ENCODE results near the gene ADAM12. TPM values are rescaled to one million over a fixed set of nuclear protein-coding genes. Genes with fewer than 3 reads are reported as not detected.
A peak's percentile ranks its signal among the peaks of the same experiment; 100 is the strongest.

The ADAM12 gene
- polyA plus RNA-seq, 3 donors, result 0.05 TPM; not detected in 2

DNA sequence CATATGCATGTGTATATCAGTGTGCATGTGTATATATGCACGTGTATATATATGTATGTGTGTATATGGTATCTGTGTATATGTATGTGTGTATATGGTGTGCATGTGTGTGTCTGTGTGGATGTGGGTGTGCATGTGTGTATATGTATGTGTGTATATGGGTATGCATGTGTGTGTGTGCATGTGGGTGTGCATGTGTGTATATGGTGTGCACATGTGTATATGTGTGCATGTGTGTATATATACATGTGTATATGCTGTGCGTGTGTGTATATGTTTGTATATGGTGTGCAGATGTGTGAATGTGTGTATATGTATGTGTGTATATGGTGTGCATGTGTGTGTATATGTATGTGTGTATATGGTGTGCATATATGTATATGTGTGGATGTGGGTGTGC, 245.2 kb downstream of the ADAM12 start:
- Histone ChIP-seq H3K9me3 (replicated peaks in 1 of 2; ENCODE audit: control insufficient read depth in 1 of 2, insufficient read depth in 1 of 2, low read length in 2 of 2) (no peaks in the 10 kb centered on the region), H3K27me3 (ENCODE audit: control insufficient read depth in 2 of 2, insufficient read depth in 2 of 2, low read length in 2 of 2) (no peaks in the 10 kb centered on the region), H3K27ac (ENCODE audit: low read depth in 1 of 2, low read length in 2 of 2) (no peak overlapping the region), H3K4me2 (replicated peaks; ENCODE audit: extremely low read depth, low read length, poor library complexity, severe bottlenecking) (no peak overlapping the region), H3K4me3 (replicated peaks in 1 of 3; ENCODE audit: low read depth in 2 of 3, low read length in 3 of 3) (no peak overlapping the region), H4K20me1 (ENCODE audit: insufficient read depth, low read length) (no peaks in the 10 kb centered on the region), H3K4me1 (ENCODE audit: control insufficient read depth in 1 of 2, insufficient read depth in 2 of 2, low read length in 2 of 2) (peaks cover 9 to 19% of the 10 kb centered on the region in 2 donors), H3K9ac (ENCODE audit: insufficient read depth, low read length, poor library complexity, severe bottlenecking) (no peak overlapping the region), H3K79me2 (ENCODE audit: insufficient read depth, low read length) (no peaks in the 10 kb centered on the region), H2AFZ (ENCODE audit: insufficient read depth, low read depth, low read length, poor library complexity, severe bottlenecking) (no peak overlapping the region), H3K36me3 (replicated peaks in 1 of 2; ENCODE audit: control insufficient read depth in 1 of 2, insufficient read depth in 2 of 2, low read length in 2 of 2) (no peaks in the 10 kb centered on the region)
- DNase-seq, result no peak
- no peak overlapping the region for H3K4me3 Mint-ChIP-seq
- H3K27ac Mint-ChIP-seq, result no peak overlapping the region
- TF ChIP-seq, protein P1, sequence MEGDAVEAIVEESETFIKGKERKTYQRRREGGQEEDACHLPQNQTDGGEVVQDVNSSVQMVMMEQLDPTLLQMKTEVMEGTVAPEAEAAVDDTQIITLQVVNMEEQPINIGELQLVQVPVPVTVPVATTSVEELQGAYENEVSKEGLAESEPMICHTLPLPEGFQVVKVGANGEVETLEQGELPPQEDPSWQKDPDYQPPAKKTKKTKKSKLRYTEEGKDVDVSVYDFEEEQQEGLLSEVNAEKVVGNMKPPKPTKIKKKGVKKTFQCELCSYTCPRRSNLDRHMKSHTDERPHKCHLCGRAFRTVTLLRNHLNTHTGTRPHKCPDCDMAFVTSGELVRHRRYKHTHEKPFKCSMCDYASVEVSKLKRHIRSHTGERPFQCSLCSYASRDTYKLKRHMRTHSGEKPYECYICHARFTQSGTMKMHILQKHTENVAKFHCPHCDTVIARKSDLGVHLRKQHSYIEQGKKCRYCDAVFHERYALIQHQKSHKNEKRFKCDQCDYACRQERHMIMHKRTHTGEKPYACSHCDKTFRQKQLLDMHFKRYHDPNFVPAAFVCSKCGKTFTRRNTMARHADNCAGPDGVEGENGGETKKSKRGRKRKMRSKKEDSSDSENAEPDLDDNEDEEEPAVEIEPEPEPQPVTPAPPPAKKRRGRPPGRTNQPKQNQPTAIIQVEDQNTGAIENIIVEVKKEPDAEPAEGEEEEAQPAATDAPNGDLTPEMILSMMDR (IDR thresholded peaks at IDR 0.05), result no peak
- H3K9me3 Mint-ChIP-seq, result peaks cover 0 to 7% (median 3%) of the 10 kb centered on the region in 7 donors
- WGBS (ENCODE audit: insufficient coverage), result 92% methylated on average over 2 of the region's 2 CpGs
- H3K27me3 Mint-ChIP-seq (ENCODE audit: low read depth in 3 of 3), result peaks cover 0 to 2% (median 2%) of the 10 kb centered on the region in 3 donors
- H3K4me1 Mint-ChIP-seq, result peaks cover 9% of the 10 kb centered on the region
- no peaks in the 10 kb centered on the region for H3K36me3 Mint-ChIP-seq
- intact Hi-C loops (cut with micrococcal nuclease), result no loop called here

DNA sequence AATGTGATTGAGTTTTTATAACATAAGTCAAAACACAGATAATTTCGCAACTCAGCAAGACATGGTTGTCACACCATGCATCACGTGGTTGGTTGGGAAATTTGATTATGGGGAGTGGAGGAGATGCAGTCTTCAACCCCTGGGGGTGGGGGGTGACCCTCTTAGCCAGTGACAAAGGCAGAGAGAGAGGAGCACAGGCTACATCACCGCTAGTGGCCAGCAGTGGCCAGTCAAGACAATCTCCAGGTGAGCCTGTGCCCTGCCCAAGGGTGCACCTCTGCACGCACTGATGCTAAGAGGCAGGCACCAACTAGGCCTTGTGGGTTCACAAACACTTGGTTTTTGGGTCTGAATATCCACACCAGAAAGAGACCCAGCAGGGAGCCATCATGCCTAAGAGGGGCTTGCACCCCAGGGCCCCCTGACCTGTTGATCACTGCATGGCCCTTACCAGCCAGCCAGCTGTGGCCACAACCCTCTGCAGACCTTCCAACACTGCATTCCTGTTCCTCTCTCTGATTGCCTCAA, 247.5 kb downstream of the ADAM12 start:
- TF ChIP-seq, protein P1 (IDR thresholded peaks at IDR 0.05), result no peak
- H3K4me3 ChIP-seq (replicated peaks in 1 of 3; ENCODE audit: low read depth in 2 of 3, low read length in 3 of 3), result no peak overlapping the region
- intact Hi-C loops (cut with micrococcal nuclease), result no loop called here
- Mint-ChIP-seq H3K27ac (peak overlapping the region in 1 of 7 donors; percentile 41), H3K9me3 (peaks cover 0 to 7% (median 4%) of the 10 kb centered on the region in 7 donors), H3K36me3 (no peaks in the 10 kb centered on the region), H3K4me3 (no peak overlapping the region), H3K4me1 (peaks cover 20% of the 10 kb centered on the region), H3K27me3 (ENCODE audit: low read depth in 3 of 3) (peaks cover 0 to 2% (median 0%) of the 10 kb centered on the region in 3 donors)
- H3K9me3 ChIP-seq (replicated peaks in 1 of 2; ENCODE audit: control insufficient read depth in 1 of 2, insufficient read depth in 1 of 2, low read length in 2 of 2), result no peaks in the 10 kb centered on the region
- no peak overlapping the region for H3K27ac ChIP-seq (ENCODE audit: low read depth in 1 of 2, low read length in 2 of 2)
- no peak overlapping the region for H3K4me2 ChIP-seq (replicated peaks; ENCODE audit: extremely low read depth, low read length, poor library complexity, severe bottlenecking)
- H3K36me3 ChIP-seq (replicated peaks in 1 of 2; ENCODE audit: control insufficient read depth in 1 of 2, insufficient read depth in 2 of 2, low read length in 2 of 2), result no peaks in the 10 kb centered on the region
- no peaks in the 10 kb centered on the region for H3K27me3 ChIP-seq (ENCODE audit: control insufficient read depth in 2 of 2, insufficient read depth in 2 of 2, low read length in 2 of 2)
- 100% methylated on average over 2 of the region's 4 CpGs for WGBS (ENCODE audit: insufficient coverage)
- H2AFZ ChIP-seq (ENCODE audit: insufficient read depth, low read depth, low read length, poor library complexity, severe bottlenecking), result no peak overlapping the region
- no peak overlapping the region for H3K9ac ChIP-seq (ENCODE audit: insufficient read depth, low read length, poor library complexity, severe bottlenecking)
- peak; percentile 12 to 46 (median 23) for DNase-seq
- H3K79me2 ChIP-seq (ENCODE audit: insufficient read depth, low read length), result no peaks in the 10 kb centered on the region
- peaks cover 19 to 24% of the 10 kb centered on the region in 2 donors for H3K4me1 ChIP-seq (ENCODE audit: control insufficient read depth in 1 of 2, insufficient read depth in 2 of 2, low read length in 2 of 2)
- H4K20me1 ChIP-seq (ENCODE audit: insufficient read depth, low read length), result no peaks in the 10 kb centered on the region
